Tibial artery (tissue), 4 donors: ENCODE data around the gene PYURF.

Experiments used
- DNase-seq, 2 donors: peaks; one replicate each; pipeline ENCODE4 v3.0.0-alpha.2; 2019
- H3K27ac ChIP-seq, 2 donors: fragments of 200-600 bp; sonication (generic) in 1 of 2; 1 replicate in 1 of 2; 2 replicates in 1 of 2; pipeline ENCODE4 v1.5.1; 2018 to 2019; ENCODE audit warnings: mild to moderate bottlenecking in 1 of 2
- H3K27me3 ChIP-seq, 2 donors: fragments of 200-600 bp; sonication (generic) in 1 of 2; one replicate each; pipeline versions ENCODE4 v1.5.1 to v1.6.0; 2016 to 2019
- H3K36me3 ChIP-seq, 3 donors: fragments of 200-600 bp; sonication (generic) in 2 of 3; one replicate each; pipeline ENCODE4 v1.5.1; 2016 to 2019; ENCODE audit warnings: mild to moderate bottlenecking in 2 of 3
- H3K4me1 ChIP-seq, 4 donors: fragments of 200-600 bp; sonication (generic) in 2 of 4; 1 replicate in 3 of 4; 2 replicates in 1 of 4; pipeline ENCODE4 v1.5.1; 2016 to 2019
- H3K4me3 ChIP-seq, 2 donors: fragments of 200-600 bp; sonication (generic) in 1 of 2; 1 replicate in 1 of 2; 2 replicates in 1 of 2; pipeline ENCODE4 v1.5.1; 2018 to 2019; ENCODE audit warnings: mild to moderate bottlenecking in 2 of 2
- H3K9me3 ChIP-seq, 3 donors: fragments of 200-600 bp; sonication (generic) in 1 of 3; one replicate each; pipeline ENCODE4 v1.5.1; 2016 to 2019
- intact Hi-C: fragments of 100-400 bp; cut with DNase I; formaldehyde crosslinking; loops from one replicate; pipeline ENCODE4 v1.15.0; 2023; ENCODE audit warnings: low total_unique reads
- TF ChIP-seq, protein P1 (sequence below), 2 experiments: fragments of 200-600 bp in 1 of 2; fragments of 450-650 bp in 1 of 2; IDR thresholded peaks; one replicate each; pipeline ENCODE4 v1.5.1; 2017 to 2019; ENCODE audit warnings: antibody characterized with exemption in 2 of 2, mild to moderate bottlenecking in 1 of 2, moderate library complexity in 1 of 2

The PYURF gene

GRCh38 chr4:88537709-88538108 lies 14.1 kb upstream of the PYURF start:
- H3K4me1 ChIP-seq: peaks cover 0 to 4% (median 0%) of the 10 kb centered on the region in 4 donors
- TF ChIP-seq, protein P1, sequence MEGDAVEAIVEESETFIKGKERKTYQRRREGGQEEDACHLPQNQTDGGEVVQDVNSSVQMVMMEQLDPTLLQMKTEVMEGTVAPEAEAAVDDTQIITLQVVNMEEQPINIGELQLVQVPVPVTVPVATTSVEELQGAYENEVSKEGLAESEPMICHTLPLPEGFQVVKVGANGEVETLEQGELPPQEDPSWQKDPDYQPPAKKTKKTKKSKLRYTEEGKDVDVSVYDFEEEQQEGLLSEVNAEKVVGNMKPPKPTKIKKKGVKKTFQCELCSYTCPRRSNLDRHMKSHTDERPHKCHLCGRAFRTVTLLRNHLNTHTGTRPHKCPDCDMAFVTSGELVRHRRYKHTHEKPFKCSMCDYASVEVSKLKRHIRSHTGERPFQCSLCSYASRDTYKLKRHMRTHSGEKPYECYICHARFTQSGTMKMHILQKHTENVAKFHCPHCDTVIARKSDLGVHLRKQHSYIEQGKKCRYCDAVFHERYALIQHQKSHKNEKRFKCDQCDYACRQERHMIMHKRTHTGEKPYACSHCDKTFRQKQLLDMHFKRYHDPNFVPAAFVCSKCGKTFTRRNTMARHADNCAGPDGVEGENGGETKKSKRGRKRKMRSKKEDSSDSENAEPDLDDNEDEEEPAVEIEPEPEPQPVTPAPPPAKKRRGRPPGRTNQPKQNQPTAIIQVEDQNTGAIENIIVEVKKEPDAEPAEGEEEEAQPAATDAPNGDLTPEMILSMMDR (IDR thresholded peaks at IDR 0.05): no peak
- intact Hi-C loops: no loop called here
- no peak overlapping the region for H3K27ac ChIP-seq
- no peaks in the 10 kb centered on the region for H3K27me3 ChIP-seq
- DNase-seq: no peak
- no peaks in the 10 kb centered on the region for H3K9me3 ChIP-seq
- H3K36me3 ChIP-seq: no peaks in the 10 kb centered on the region
- no peak overlapping the region for H3K4me3 ChIP-seq

DNA sequence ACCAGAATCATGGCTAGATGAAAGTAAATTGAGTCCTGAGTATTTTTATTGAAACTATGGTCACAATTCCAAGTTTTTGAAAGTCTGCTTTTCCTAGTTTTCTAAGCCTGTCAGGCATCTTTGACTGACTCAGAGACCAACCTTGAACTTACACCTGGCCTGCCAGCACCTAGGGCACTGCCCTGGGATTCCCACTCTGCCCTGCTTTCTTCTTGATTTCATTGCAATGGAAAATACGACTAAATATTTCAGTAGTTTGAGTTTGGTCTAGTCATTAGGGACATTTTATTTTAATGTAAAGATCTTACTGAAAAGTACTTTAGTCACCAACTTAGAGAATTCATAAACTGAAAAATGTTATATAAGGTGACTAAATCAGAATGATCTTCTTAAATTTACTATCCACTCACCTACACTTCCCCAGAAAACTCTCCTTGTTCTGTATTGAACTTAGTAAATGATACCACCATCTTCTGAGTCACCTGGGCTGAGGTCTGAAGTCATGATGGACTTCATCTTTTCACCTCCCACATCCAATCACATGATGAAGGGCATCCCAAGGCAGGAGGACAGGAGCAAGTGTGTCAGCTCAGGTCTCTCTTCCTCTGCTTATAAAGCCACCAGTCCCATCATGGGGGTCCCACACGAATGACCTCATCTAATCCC lies 11.6 kb upstream of the PYURF start:
- Histone ChIP-seq H3K36me3 (no peaks in the 10 kb centered on the region), H3K4me1 (peaks cover 0 to 4% (median 0%) of the 10 kb centered on the region in 4 donors), H3K27me3 (no peaks in the 10 kb centered on the region), H3K4me3 (no peak overlapping the region), H3K27ac (no peak overlapping the region), H3K9me3 (no peaks in the 10 kb centered on the region)
- no peak for DNase-seq
- TF ChIP-seq, protein P1 (IDR thresholded peaks at IDR 0.05): no peak
- intact Hi-C loops: no loop called here

- H3K4me1 ChIP-seq: no peaks in the 10 kb centered on the region
- TF ChIP-seq, protein P1 (IDR thresholded peaks at IDR 0.05): no peak
- H3K9me3 ChIP-seq: no peaks in the 10 kb centered on the region
- no peak overlapping the region for H3K4me3 ChIP-seq
- no peak for DNase-seq
- H3K27me3 ChIP-seq: no peaks in the 10 kb centered on the region
- no peak overlapping the region for H3K27ac ChIP-seq
- intact Hi-C loops: no loop called here
- H3K36me3 ChIP-seq: no peaks in the 10 kb centered on the region
These were observed 10.6 kb upstream of the PYURF start for GRCh38 chr4:88533937-88534750.

GRCh38 chr4:88533088-88533790 lies 9.7 kb upstream of the PYURF start:
- Histone ChIP-seq H3K27me3 (no peaks in the 10 kb centered on the region), H3K4me3 (no peak overlapping the region), H3K27ac (no peak overlapping the region), H3K9me3 (no peaks in the 10 kb centered on the region), H3K4me1 (no peaks in the 10 kb centered on the region), H3K36me3 (no peaks in the 10 kb centered on the region)
- no peak for DNase-seq
- TF ChIP-seq, protein P1 (IDR thresholded peaks at IDR 0.05): no peak
- intact Hi-C loops: no loop called here

- H3K9me3 ChIP-seq: no peaks in the 10 kb centered on the region
- intact Hi-C loops: no loop called here
- no peaks in the 10 kb centered on the region for H3K27me3 ChIP-seq
- TF ChIP-seq, protein P1 (IDR thresholded peaks at IDR 0.05): no peak
- DNase-seq: no peak
- H3K4me3 ChIP-seq: no peak overlapping the region
- H3K27ac ChIP-seq: no peak overlapping the region
- H3K36me3 ChIP-seq: no peaks in the 10 kb centered on the region
- peaks cover 0 to 3% (median under 1%) of the 10 kb centered on the region in 4 donors for H3K4me1 ChIP-seq
These were observed 8.0 kb upstream of the PYURF start for GRCh38 chr4:88531549-88531948.
